Nephron progenitor cell (in vitro differentiated cells): ENCODE measurements around the gene ATP9A.
"Not testable (repeated sequence)": the region's sequence is repeated elsewhere in the genome, so short reads cannot be mapped to it uniquely, and the experiment has no call there.

ENCODE experiments used
- DNase-seq: peaks from one replicate; pipeline ENCODE4 v3.0.0; 2021
- H3K27ac Mint-ChIP-seq: 2 replicates; pipeline ENCODE4 v1.8.0; 2021; ENCODE audit warnings: mild to moderate bottlenecking, moderate library complexity, mixed read lengths
- H3K27me3 Mint-ChIP-seq: 2 replicates; pipeline ENCODE4 v1.8.0; 2021; ENCODE audit warnings: mild to moderate bottlenecking, low read depth, mixed read lengths; ENCODE audit not compliant: poor library complexity
- H3K36me3 Mint-ChIP-seq: 2 replicates; pipeline ENCODE4 v1.8.0; 2021; ENCODE audit warnings: low read depth, mixed read lengths
- H3K4me1 Mint-ChIP-seq: 2 replicates; pipeline ENCODE4 v1.8.0; 2021; ENCODE audit warnings: mixed read lengths
- H3K4me3 Mint-ChIP-seq: 2 replicates; pipeline ENCODE4 v1.8.0; 2021; ENCODE audit warnings: mild to moderate bottlenecking, moderate library complexity, mixed read lengths
- H3K9me3 Mint-ChIP-seq: 2 replicates; pipeline ENCODE4 v1.8.0; 2021; ENCODE audit warnings: mild to moderate bottlenecking, moderate library complexity, mixed read lengths
- TF ChIP-seq, protein P1 (sequence below): fragments of 200-600 bp; sonication (generic); IDR thresholded peaks from 2 replicates; pipeline ENCODE4 v1.5.0; 2021; ENCODE audit warnings: antibody characterized with exemption

Gene ATP9A

GRCh38 chr20:51656726-51657260, 111.4 kb downstream of the ATP9A start:
- Mint-ChIP-seq H3K4me1 (peaks cover 63% of the 10 kb centered on the region), H3K27me3 (no peaks in the 10 kb centered on the region), H3K9me3 (no peaks in the 10 kb centered on the region), H3K27ac (no peak overlapping the region), H3K36me3 (peaks cover 37% of the 10 kb centered on the region), H3K4me3 (no peak overlapping the region)
- no peak for DNase-seq
- TF ChIP-seq, protein P1, sequence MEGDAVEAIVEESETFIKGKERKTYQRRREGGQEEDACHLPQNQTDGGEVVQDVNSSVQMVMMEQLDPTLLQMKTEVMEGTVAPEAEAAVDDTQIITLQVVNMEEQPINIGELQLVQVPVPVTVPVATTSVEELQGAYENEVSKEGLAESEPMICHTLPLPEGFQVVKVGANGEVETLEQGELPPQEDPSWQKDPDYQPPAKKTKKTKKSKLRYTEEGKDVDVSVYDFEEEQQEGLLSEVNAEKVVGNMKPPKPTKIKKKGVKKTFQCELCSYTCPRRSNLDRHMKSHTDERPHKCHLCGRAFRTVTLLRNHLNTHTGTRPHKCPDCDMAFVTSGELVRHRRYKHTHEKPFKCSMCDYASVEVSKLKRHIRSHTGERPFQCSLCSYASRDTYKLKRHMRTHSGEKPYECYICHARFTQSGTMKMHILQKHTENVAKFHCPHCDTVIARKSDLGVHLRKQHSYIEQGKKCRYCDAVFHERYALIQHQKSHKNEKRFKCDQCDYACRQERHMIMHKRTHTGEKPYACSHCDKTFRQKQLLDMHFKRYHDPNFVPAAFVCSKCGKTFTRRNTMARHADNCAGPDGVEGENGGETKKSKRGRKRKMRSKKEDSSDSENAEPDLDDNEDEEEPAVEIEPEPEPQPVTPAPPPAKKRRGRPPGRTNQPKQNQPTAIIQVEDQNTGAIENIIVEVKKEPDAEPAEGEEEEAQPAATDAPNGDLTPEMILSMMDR, result no peak

GRCh38 chr20:51656089-51656488, 112.1 kb downstream of the ATP9A start:
- Mint-ChIP-seq H3K36me3 (peaks cover 37% of the 10 kb centered on the region), H3K27ac (peak overlapping the region; percentile 45), H3K4me1 (peaks cover 59% of the 10 kb centered on the region)
- DNase-seq, H3K4me3 Mint-ChIP-seq, H3K9me3 Mint-ChIP-seq, H3K27me3 Mint-ChIP-seq: not testable (repeated sequence)

- no peaks in the 10 kb centered on the region for H3K27me3 Mint-ChIP-seq
- no peak for DNase-seq
- H3K4me3 Mint-ChIP-seq, result no peak overlapping the region
- H3K4me1 Mint-ChIP-seq, result peaks cover 44% of the 10 kb centered on the region
- no peaks in the 10 kb centered on the region for H3K9me3 Mint-ChIP-seq
- H3K36me3 Mint-ChIP-seq, result peaks cover 42% of the 10 kb centered on the region
- no peak overlapping the region for H3K27ac Mint-ChIP-seq
- TF ChIP-seq, protein P1, result no peak
Measured at GRCh38 chr20:51654495-51654894, 113.7 kb downstream of the ATP9A start.

- Mint-ChIP-seq H3K4me3 (no peak overlapping the region), H3K27me3 (no peaks in the 10 kb centered on the region), H3K4me1 (peaks cover 39% of the 10 kb centered on the region), H3K36me3 (peaks cover 44% of the 10 kb centered on the region), H3K27ac (no peak overlapping the region), H3K9me3 (no peaks in the 10 kb centered on the region)
- TF ChIP-seq, protein P1, result no peak
- DNase-seq, result no peak
Measured at GRCh38 chr20:51654060-51654459, 114.1 kb downstream of the ATP9A start.

- Mint-ChIP-seq H3K27ac (peak overlapping the region; percentile 36), H3K4me3 (no peak overlapping the region), H3K4me1 (peaks cover 39% of the 10 kb centered on the region), H3K36me3 (peaks cover 43% of the 10 kb centered on the region), H3K9me3 (no peaks in the 10 kb centered on the region), H3K27me3 (no peaks in the 10 kb centered on the region)
- no peak for DNase-seq
- TF ChIP-seq, protein P1, result no peak
Measured at GRCh38 chr20:51653226-51653625, 115.0 kb downstream of the ATP9A start.

- no peak overlapping the region for H3K4me3 Mint-ChIP-seq
- DNase-seq, result no peak
- no peaks in the 10 kb centered on the region for H3K9me3 Mint-ChIP-seq
- peak overlapping the region; percentile 75 for H3K27ac Mint-ChIP-seq
- no peaks in the 10 kb centered on the region for H3K27me3 Mint-ChIP-seq
- TF ChIP-seq, protein P1, result no peak
- H3K4me1 Mint-ChIP-seq, result peaks cover 42% of the 10 kb centered on the region
- H3K36me3 Mint-ChIP-seq, result peaks cover 40% of the 10 kb centered on the region
Measured at GRCh38 chr20:51651921-51652549, 116.2 kb downstream of the ATP9A start.
